ENCODE data around the gene MOK.
"Not testable (repeated sequence)": the region's sequence is repeated elsewhere in the genome, so short reads cannot be mapped to it uniquely, and the experiment has no call there.

The MOK gene

DNA sequence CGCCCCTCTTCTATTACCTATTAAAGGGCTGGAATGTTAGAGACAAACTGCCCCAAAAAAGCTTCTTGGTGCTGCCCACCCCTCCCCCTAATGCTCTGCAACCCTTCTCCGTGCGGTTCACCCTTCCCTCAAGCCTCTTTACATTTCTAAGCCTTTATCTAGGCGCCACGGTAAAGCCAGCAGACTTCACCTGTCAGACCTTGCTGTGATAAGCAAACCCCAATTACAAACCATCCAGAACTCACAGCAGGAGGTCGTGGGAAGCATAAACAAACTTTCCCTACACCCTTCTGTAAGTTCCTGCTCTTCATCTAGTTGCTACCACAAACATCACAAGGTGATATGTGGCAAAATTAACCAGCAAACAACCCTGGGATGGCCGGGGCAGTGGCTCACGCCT, 56.8 kb downstream of the MOK start:
- TF ChIP-seq CTCF (IDR thresholded peaks at IDR 0.05; ENCODE audit: insufficient read depth, low read depth, low read length, missing control alignments), result no peak
- no peak for DNase-seq (ENCODE audit: low read depth)
- H3K4me3 ChIP-seq (ENCODE audit: low read length), result no peak overlapping the region

GRCh38 chr14:102246071-102246470, 58.9 kb downstream of the MOK start:
- TF ChIP-seq CTCF (IDR thresholded peaks at IDR 0.05; ENCODE audit: insufficient read depth, low read depth, low read length, missing control alignments), result no peak
- no peak overlapping the region for H3K4me3 ChIP-seq (ENCODE audit: low read length)
- DNase-seq (ENCODE audit: low read depth), result no peak

DNA sequence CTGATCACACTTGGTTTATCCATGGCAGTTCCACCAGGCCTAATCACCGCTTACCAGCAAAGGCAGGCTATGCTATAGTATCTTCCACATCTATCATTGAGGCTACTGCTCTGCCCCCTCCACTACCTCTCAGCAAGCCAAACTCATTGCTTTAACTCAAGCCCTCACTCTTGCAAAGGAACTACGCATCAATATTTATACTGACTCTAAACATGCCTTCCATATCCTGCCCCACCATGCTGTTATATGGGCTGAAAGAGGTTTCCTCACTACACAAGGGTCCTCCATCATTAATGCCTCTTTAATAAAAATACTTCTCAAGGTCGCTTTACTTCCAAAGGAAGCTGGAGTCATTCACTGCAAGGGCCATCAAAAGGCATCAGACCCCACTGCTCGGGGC, 61.2 kb downstream of the MOK start:
- not testable (repeated sequence) for H3K4me3 ChIP-seq (ENCODE audit: low read length); DNase-seq (ENCODE audit: low read depth)

DNA sequence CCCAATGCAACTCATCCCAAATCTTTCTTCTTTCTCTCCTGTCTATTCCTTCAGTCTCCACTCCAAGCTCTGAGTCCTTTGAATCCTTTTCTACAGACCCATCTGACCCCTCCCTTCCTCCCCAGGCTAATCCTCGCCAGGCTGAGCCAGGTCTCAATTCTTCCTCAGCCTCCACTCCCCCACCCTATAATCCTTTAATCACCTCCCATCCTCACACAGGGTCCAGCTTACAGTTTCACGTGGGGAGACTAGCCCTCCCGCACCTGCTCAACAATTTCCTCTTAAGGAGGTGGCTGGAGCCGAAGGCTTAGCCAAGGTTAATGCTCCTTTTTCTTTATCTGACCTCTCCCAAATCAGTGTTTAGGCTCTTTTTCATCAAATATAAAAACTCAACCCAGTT, 63.8 kb downstream of the MOK start:
- no peak overlapping the region for H3K4me3 ChIP-seq (ENCODE audit: low read length)
- DNase-seq (ENCODE audit: low read depth), result no peak
- no peak for TF ChIP-seq CTCF (IDR thresholded peaks at IDR 0.05; ENCODE audit: insufficient read depth, low read depth, low read length, missing control alignments)

- not testable (repeated sequence) for H3K4me3 ChIP-seq (ENCODE audit: low read length); DNase-seq (ENCODE audit: low read depth)
Measured at GRCh38 chr14:102240481-102240880, 64.5 kb downstream of the MOK start.

- H3K4me3 ChIP-seq (ENCODE audit: low read length), result no peak overlapping the region
- no peak for DNase-seq (ENCODE audit: low read depth)
- no peak for TF ChIP-seq CTCF (IDR thresholded peaks at IDR 0.05; ENCODE audit: insufficient read depth, low read depth, low read length, missing control alignments)
Measured at GRCh38 chr14:102239231-102239630, 65.7 kb downstream of the MOK start.

- no peak for DNase-seq (ENCODE audit: low read depth)
- no peak for TF ChIP-seq CTCF (IDR thresholded peaks at IDR 0.05; ENCODE audit: insufficient read depth, low read depth, low read length, missing control alignments)
- no peak overlapping the region for H3K4me3 ChIP-seq (ENCODE audit: low read length)
Measured at GRCh38 chr14:102238766-102239165, 66.2 kb downstream of the MOK start.

DNA sequence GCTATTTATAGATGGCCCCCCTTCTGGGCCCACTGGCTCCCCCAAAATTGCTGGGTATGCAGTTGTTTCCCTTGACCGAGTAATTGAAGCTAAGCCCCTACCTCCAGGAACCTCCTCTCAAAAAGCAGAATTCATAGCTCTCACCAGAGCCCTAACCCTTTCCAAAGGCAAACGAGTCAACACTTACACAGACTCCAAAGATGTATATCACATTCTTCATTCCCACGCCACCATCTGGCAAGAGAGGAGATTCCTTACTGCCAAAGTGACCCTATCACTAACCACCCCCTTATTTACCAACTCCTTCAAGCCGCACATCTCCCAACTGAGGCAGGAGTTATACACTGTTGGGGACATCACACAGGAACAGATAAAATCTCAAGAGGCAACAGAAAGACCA, 66.8 kb downstream of the MOK start:
- no peak overlapping the region for H3K4me3 ChIP-seq (ENCODE audit: low read length)
- TF ChIP-seq CTCF (IDR thresholded peaks at IDR 0.05; ENCODE audit: insufficient read depth, low read depth, low read length, missing control alignments), result no peak

More for the DNA sequence above, 66.8 kb downstream of the MOK start:
- no peak for DNase-seq (ENCODE audit: low read depth)
